Neural progenitor cell (in vitro differentiated cells): Measurements from ENCODE around the gene TMEM100. TPM values are rescaled to one million over a fixed set of nuclear protein-coding genes. Genes with fewer than 3 reads are reported as not detected.

Experiments
- DNase-seq: peaks from one replicate; pipeline ENCODE4 v3.0.0-alpha.2; 2016; ENCODE audit warnings: low spot score
- H2AFZ ChIP-seq: fragments of 200-600 bp; sonication (generic); replicated peaks from 2 replicates; pipeline ENCODE4 v1.6.1; 2016; ENCODE audit warnings: antibody characterized with exemption
- H3F3A ChIP-seq: fragments of 200-600 bp; sonication (generic); 2 replicates; pipeline ENCODE4 v1.6.1; 2016; ENCODE audit warnings: antibody characterized with exemption, low read depth
- H3K27ac ChIP-seq: fragments of 200-600 bp; sonication (generic); 2 replicates; pipeline ENCODE4 v1.5.1; 2016; ENCODE audit warnings: mild to moderate bottlenecking
- H3K27me3 ChIP-seq: fragments of 200-600 bp; sonication (generic); 2 replicates; pipeline ENCODE4 v1.6.1; 2016; ENCODE audit warnings: mild to moderate bottlenecking, moderate library complexity
- H3K36me3 ChIP-seq: fragments of 200-600 bp; sonication (generic); 2 replicates; pipeline ENCODE4 v1.5.1; 2016
- H3K4me1 ChIP-seq: fragments of 200-600 bp; sonication (generic); 2 replicates; pipeline ENCODE4 v1.6.1; 2016; ENCODE audit warnings: mixed run types
- H3K4me2 ChIP-seq: fragments of 200-600 bp; sonication (generic); 2 replicates; pipeline ENCODE4 v1.6.1; 2016
- H3K4me3 ChIP-seq: fragments of 200-600 bp; sonication (generic); 2 replicates; pipeline ENCODE4 v1.5.1; 2016
- H3K79me2 ChIP-seq: fragments of 200-600 bp; sonication (generic); 2 replicates; pipeline ENCODE4 v1.6.1; 2016; ENCODE audit warnings: low read depth
- H3K9ac ChIP-seq: fragments of 200-600 bp; sonication (generic); 2 replicates; pipeline ENCODE4 v1.6.1; 2016
- H3K9me3 ChIP-seq: fragments of 200-600 bp; sonication (generic); 2 replicates; pipeline ENCODE4 v1.5.1; 2016; ENCODE audit warnings: low read depth
- H4K20me1 ChIP-seq: fragments of 200-600 bp; sonication (generic); 2 replicates; pipeline ENCODE4 v1.6.1; 2016; ENCODE audit warnings: low read depth
- H3K27ac Mint-ChIP-seq: 3 replicates; pipeline ENCODE4 v1.8.0; 2021; ENCODE audit warnings: mixed read lengths
- H3K27me3 Mint-ChIP-seq: 2 replicates; pipeline ENCODE4 v1.8.0; 2022; ENCODE audit warnings: low read depth, mild to moderate bottlenecking, inconsistent platforms, moderate library complexity, mixed read lengths; ENCODE audit not compliant: insufficient read depth
- H3K36me3 Mint-ChIP-seq: 3 replicates; pipeline ENCODE4 v1.8.0; 2021; ENCODE audit warnings: mixed read lengths
- H3K4me1 Mint-ChIP-seq: 3 replicates; pipeline ENCODE4 v1.8.0; 2021; ENCODE audit warnings: mixed read lengths
- H3K4me3 Mint-ChIP-seq: 3 replicates; pipeline ENCODE4 v1.8.0; 2021; ENCODE audit warnings: mild to moderate bottlenecking, moderate library complexity, mixed read lengths
- H3K9me3 Mint-ChIP-seq: 3 replicates; pipeline ENCODE4 v1.8.0; 2020; ENCODE audit warnings: mixed read lengths
- CTCF ChIP-seq: fragments of 200-600 bp; sonication (generic); IDR thresholded peaks from 2 replicates; pipeline ENCODE4 v1.5.1; 2017; ENCODE audit warnings: antibody characterized with exemption, mild to moderate bottlenecking
- EZH2 ChIP-seq: fragments of 200-600 bp; sonication (generic); IDR thresholded peaks from 2 replicates; pipeline ENCODE4 v1.6.1; 2017; ENCODE audit warnings: antibody characterized with exemption, mild to moderate bottlenecking, moderate library complexity
- EZH2phosphoT487 ChIP-seq: fragments of 200-600 bp; sonication (generic); IDR thresholded peaks from 2 replicates; pipeline ENCODE4 v1.6.1; 2017; ENCODE audit warnings: antibody characterized with exemption
- total RNA-seq: library from RNA; depleted of rRNA; stranded (reverse); fragments of >200 nt; gene quantifications from 2 replicates; pipeline ENCODE4 v1.2.3, GENCODE V29; 2015; ENCODE audit warnings: low replicate concordance

TMEM100 gene
- total RNA-seq, 1 donor from 2014 or later: 1.2 TPM

GRCh38 chr17:55692276-55692675, 30.4 kb downstream of the TMEM100 start:
- no peaks in the 10 kb centered on the region for H3K4me1 ChIP-seq
- Mint-ChIP-seq H3K4me3 (no peak overlapping the region), H3K9me3 (peaks cover 6% of the 10 kb centered on the region), H3K36me3 (no peaks in the 10 kb centered on the region), H3K27me3 (peaks cover 2% of the 10 kb centered on the region), H3K4me1 (peaks cover 4% of the 10 kb centered on the region), H3K27ac (no peak overlapping the region)
- no peaks in the 10 kb centered on the region for H3K27me3 ChIP-seq
- TF ChIP-seq EZH2phosphoT487 (no peak), CTCF (no peak), EZH2 (no peak)
- H3K4me3 ChIP-seq: no peak overlapping the region
- no peaks in the 10 kb centered on the region for H4K20me1 ChIP-seq
- H3K4me2 ChIP-seq: no peak overlapping the region
- H3K27ac ChIP-seq: no peak overlapping the region
- no peak overlapping the region for H3K9ac ChIP-seq
- H3F3A ChIP-seq: no peaks in the 10 kb centered on the region
- H3K36me3 ChIP-seq: no peaks in the 10 kb centered on the region
- no peak for DNase-seq
- H3K79me2 ChIP-seq: no peaks in the 10 kb centered on the region
- no peaks in the 10 kb centered on the region for H3K9me3 ChIP-seq
- no peak overlapping the region for H2AFZ ChIP-seq

- no peaks in the 10 kb centered on the region for H3F3A ChIP-seq
- DNase-seq: no peak
Observed at GRCh38 chr17:55691666-55692065, 31.0 kb downstream of the TMEM100 start.

GRCh38 chr17:55690105-55690508, 32.6 kb downstream of the TMEM100 start:
- TF ChIP-seq CTCF (no peak), EZH2phosphoT487 (no peak), EZH2 (no peak)
- DNase-seq: no peak
- H4K20me1 ChIP-seq: no peaks in the 10 kb centered on the region
- H3K27me3 ChIP-seq: no peaks in the 10 kb centered on the region
- Mint-ChIP-seq H3K27me3 (peaks cover 2% of the 10 kb centered on the region), H3K36me3 (no peaks in the 10 kb centered on the region), H3K4me3 (no peak overlapping the region), H3K27ac (no peak overlapping the region), H3K4me1 (peaks cover 4% of the 10 kb centered on the region), H3K9me3 (peaks cover 14% of the 10 kb centered on the region)
- no peaks in the 10 kb centered on the region for H3K79me2 ChIP-seq
- H3K27ac ChIP-seq: no peak overlapping the region
- no peak overlapping the region for H3K9ac ChIP-seq
- no peaks in the 10 kb centered on the region for H3F3A ChIP-seq
- no peaks in the 10 kb centered on the region for H3K9me3 ChIP-seq
- no peak overlapping the region for H2AFZ ChIP-seq
- H3K4me1 ChIP-seq: no peaks in the 10 kb centered on the region
- no peaks in the 10 kb centered on the region for H3K36me3 ChIP-seq
- no peak overlapping the region for H3K4me2 ChIP-seq
- no peak overlapping the region for H3K4me3 ChIP-seq

More at GRCh38 chr17:55691666-55692065, 31.0 kb downstream of the TMEM100 start:
- Histone ChIP-seq H3K9me3 (no peaks in the 10 kb centered on the region), H3K4me2 (no peak overlapping the region), H3K9ac (no peak overlapping the region), H4K20me1 (no peaks in the 10 kb centered on the region), H3K4me1 (no peaks in the 10 kb centered on the region), H2AFZ (no peak overlapping the region), H3K27me3 (no peaks in the 10 kb centered on the region), H3K4me3 (no peak overlapping the region), H3K27ac (no peak overlapping the region), H3K79me2 (no peaks in the 10 kb centered on the region), H3K36me3 (no peaks in the 10 kb centered on the region)
- Mint-ChIP-seq H3K27me3 (peaks cover 2% of the 10 kb centered on the region), H3K9me3 (peaks cover 10% of the 10 kb centered on the region), H3K4me1 (peaks cover 4% of the 10 kb centered on the region), H3K4me3 (no peak overlapping the region), H3K36me3 (no peaks in the 10 kb centered on the region), H3K27ac (no peak overlapping the region)
- TF ChIP-seq CTCF: no peak
- TF ChIP-seq EZH2phosphoT487: no peak
- no peak for TF ChIP-seq EZH2

GRCh38 chr17:55689672-55690071, 33.0 kb downstream of the TMEM100 start:
- H3K9me3 ChIP-seq: no peaks in the 10 kb centered on the region
- no peaks in the 10 kb centered on the region for H3K4me1 ChIP-seq
- H3K36me3 ChIP-seq: no peaks in the 10 kb centered on the region
- DNase-seq: no peak
- TF ChIP-seq EZH2phosphoT487 (no peak), EZH2 (no peak), CTCF (no peak)
- peaks cover 14% of the 10 kb centered on the region for H3K9me3 Mint-ChIP-seq
- no peak overlapping the region for H3K4me2 ChIP-seq
- H3K27me3 ChIP-seq: no peaks in the 10 kb centered on the region
- no peaks in the 10 kb centered on the region for H3K36me3 Mint-ChIP-seq
- H3K4me3 Mint-ChIP-seq: no peak overlapping the region
- H3F3A ChIP-seq: no peaks in the 10 kb centered on the region
- no peak overlapping the region for H2AFZ ChIP-seq
- H3K4me3 ChIP-seq: no peak overlapping the region
- H3K27ac Mint-ChIP-seq: no peak overlapping the region
- no peaks in the 10 kb centered on the region for H4K20me1 ChIP-seq
- peaks cover 4% of the 10 kb centered on the region for H3K4me1 Mint-ChIP-seq
- H3K79me2 ChIP-seq: no peaks in the 10 kb centered on the region
- peaks cover 2% of the 10 kb centered on the region for H3K27me3 Mint-ChIP-seq
- H3K9ac ChIP-seq: no peak overlapping the region
- H3K27ac ChIP-seq: no peak overlapping the region
